ENCODE data around the gene SYMPK.

DNA sequence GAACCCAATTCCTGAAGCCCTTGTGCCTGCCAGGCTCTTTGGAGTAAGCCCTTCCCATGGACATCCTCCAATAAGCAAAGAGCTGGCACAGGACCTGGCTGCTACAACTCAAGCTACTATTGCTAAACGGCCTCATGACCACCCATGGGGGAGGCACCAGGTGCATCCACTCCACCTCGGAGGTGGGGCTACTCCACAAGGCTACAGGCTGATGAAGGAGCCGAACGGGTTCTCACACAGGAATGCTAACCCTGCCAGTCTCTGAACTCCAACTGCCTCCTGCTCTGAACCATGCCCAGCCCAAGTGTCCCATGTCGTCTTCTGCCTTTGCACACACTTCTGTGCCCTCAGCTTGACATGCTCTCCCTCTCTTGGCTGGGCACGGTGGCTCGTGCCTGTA is 10.0 kb downstream of the SYMPK start:
- TF ChIP-seq, protein P1, sequence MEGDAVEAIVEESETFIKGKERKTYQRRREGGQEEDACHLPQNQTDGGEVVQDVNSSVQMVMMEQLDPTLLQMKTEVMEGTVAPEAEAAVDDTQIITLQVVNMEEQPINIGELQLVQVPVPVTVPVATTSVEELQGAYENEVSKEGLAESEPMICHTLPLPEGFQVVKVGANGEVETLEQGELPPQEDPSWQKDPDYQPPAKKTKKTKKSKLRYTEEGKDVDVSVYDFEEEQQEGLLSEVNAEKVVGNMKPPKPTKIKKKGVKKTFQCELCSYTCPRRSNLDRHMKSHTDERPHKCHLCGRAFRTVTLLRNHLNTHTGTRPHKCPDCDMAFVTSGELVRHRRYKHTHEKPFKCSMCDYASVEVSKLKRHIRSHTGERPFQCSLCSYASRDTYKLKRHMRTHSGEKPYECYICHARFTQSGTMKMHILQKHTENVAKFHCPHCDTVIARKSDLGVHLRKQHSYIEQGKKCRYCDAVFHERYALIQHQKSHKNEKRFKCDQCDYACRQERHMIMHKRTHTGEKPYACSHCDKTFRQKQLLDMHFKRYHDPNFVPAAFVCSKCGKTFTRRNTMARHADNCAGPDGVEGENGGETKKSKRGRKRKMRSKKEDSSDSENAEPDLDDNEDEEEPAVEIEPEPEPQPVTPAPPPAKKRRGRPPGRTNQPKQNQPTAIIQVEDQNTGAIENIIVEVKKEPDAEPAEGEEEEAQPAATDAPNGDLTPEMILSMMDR (IDR thresholded peaks at IDR 0.05), result no peak
- TF ChIP-seq POLR2A (IDR thresholded peaks at IDR 0.05), result no peak
